ENCODE data around the gene E2F6.

The E2F6 gene

DNA sequence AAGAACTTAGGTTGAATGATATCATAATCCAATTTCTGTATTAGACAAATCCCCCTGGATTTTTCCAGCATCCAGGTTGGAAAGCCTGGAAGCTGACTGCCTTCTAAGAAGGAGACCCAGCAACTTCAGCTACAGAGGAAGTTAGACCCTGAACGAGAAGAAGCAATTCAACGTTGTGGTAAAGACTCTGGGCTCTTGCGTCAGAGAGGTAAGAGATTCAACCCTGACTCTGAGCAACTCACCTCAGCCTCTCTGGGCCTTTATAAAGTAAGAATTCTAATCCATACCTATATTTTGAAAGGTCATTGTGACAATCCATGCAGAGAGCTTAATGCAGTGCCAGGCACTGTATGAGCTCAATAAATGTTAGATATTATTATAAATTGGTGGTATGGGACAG lies 9.7 kb downstream of the E2F6 start:
- no peak for FAIRE-seq

DNA sequence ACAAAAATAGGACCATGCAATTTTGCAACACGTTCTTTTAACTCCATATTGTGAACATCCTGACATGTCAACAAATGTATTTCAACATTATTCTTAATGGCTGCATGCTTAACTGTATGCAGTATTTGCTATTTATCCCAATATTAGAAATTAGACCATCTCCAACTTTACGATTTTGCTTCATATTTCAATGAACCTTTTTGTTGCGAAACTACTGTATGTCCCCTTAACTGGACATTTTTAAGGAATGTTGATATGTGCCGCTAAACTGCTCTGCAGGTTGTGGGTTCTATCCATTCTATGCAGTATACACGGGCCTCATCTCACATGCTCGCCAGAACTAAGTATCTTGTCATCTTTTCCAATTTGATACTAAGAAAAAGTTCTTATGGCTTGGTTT lies 11.1 kb downstream of the E2F6 start:
- FAIRE-seq = no peak

GRCh38 chr2:11450791-11451190 lies 15.2 kb downstream of the E2F6 start:
- no peak for FAIRE-seq

- no peak for FAIRE-seq
These were observed 19.2 kb downstream of the E2F6 start for GRCh38 chr2:11446733-11447248.

- FAIRE-seq = no peak
These were observed 21.2 kb downstream of the E2F6 start for GRCh38 chr2:11444737-11445136.

DNA sequence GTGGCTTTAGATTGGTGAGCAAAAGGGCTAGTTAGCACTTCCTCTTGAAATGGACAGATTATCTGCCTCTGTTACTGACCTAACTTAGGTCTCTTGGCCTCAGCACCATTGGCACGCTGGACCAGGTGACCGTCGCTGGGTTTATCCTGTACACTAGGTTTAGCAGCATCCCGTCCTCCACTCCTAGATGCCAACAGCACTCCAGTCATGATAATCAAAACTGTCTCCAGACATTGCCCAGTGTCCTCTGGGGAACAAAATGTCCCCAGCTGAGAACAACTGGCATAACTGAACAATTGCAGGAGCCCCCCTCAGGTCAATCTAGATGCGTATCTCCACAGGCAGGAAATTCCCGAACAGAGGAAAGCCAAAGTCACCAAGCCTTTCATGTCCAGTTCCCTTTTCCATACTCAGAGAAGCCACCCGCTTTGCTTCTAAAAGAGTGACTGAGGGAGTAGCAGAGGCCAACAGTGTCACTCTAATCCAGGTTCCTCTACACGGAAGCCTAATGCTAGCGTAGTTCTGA lies 27.3 kb downstream of the E2F6 start:
- FAIRE-seq = no peak

- FAIRE-seq = no peak
These were observed 28.4 kb downstream of the E2F6 start for GRCh38 chr2:11437602-11438001.

- FAIRE-seq = no peak
These were observed 30.9 kb downstream of the E2F6 start for GRCh38 chr2:11435036-11435435.

- FAIRE-seq = no peak
These were observed 31.5 kb downstream of the E2F6 start for GRCh38 chr2:11434443-11434842.

DNA sequence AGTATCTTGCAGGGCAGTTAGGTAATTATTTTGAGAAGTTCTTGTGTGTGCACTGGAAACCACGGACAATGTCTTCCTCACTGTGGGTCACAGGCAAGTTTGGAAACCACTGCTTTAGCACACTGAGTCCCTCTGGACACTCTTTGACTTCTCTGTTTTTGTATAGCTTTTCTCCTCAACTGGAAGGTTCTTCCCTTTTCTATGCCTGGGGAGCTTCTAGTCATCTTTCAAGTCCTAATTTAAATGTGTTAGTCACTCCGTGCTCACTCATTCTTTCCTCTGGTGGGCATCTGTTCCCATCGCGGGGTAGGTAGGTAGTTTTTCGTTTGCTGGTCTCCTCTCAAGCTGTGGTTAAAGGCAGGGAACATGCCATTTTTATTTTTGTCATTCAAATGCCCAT lies 32.1 kb downstream of the E2F6 start:
- no peak for FAIRE-seq

DNA sequence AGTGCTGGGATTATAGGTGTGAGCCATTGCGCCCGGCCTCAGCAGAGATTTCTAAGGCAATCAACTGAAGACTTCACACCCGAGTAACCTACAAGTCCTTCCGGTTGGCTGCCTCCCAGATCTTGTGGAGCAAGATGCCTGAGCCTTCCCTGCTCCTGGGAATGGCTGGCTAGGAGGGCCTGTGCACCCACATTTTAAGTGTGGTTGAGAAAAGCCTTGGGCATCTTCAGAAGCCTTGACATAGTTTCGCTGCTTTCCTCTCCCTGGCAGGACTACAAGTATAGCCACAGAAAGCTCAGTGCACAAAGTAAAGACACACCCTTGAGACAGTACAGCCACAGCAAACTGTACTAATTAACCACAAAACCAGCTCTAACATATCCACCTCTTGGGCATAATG lies 35.2 kb downstream of the E2F6 start:
- FAIRE-seq = no peak

DNA sequence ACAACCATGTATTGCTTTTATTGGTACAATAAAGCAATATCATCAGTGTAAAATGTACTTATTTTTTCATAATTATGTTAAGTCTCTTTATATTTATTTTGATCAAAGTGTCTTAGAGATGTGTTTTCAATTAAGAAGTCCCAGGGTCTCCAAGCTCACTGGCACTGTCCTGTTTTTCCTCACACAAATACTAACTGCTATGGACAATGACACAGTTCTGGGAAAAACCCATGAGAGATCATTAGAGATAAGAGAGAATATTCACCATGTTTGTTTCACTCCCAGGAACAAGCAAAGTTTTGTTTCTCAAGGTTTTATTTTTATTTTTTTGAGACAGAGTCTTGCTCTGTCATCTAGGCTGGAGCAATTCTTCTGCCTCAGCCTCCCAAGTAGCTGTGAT lies 38.7 kb downstream of the E2F6 start:
- FAIRE-seq = no peak

DNA sequence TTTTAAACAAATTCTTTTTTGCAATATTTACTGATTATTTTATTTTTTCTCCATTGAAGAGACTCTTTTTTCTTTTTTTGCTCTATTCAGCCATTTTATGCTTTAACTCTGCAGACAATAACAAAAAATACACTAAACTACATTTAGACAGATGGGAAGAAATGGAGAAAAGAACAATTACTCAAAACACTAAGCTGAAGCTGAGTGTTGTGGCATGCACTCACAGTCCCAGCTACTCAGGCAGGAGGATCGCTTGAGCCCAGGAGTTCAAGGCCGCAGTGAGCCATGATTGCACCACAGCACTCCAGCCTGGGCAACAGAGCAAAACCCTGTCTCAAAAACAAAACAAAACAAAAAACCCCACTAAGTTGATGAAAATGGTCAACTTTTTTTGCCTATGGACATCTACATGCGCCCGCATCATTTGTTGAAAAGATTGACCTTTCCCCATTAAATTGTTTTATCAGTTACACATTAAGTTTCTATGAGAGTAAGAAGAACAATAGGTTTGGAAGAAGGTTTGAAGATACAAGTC lies 43.0 kb downstream of the E2F6 start:
- no peak for FAIRE-seq

DNA sequence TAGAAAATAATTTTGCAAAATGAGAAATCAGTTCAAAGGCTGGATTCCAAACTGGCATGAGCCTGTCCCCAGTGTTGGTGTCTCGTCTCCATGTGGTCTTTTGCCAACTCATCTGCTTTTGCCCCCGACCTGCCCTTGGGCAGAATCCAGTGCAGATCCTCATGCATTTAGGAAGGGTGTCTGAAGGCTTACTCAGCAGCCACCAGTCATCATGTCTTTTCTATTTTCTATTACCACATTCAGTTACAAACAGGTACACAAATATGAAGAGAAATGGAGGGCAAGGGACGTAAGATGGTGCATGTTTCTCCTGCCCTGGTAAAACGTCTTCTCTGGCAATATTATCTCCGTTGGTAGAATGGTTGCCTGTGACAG lies 43.5 kb downstream of the E2F6 start:
- FAIRE-seq = no peak

DNA sequence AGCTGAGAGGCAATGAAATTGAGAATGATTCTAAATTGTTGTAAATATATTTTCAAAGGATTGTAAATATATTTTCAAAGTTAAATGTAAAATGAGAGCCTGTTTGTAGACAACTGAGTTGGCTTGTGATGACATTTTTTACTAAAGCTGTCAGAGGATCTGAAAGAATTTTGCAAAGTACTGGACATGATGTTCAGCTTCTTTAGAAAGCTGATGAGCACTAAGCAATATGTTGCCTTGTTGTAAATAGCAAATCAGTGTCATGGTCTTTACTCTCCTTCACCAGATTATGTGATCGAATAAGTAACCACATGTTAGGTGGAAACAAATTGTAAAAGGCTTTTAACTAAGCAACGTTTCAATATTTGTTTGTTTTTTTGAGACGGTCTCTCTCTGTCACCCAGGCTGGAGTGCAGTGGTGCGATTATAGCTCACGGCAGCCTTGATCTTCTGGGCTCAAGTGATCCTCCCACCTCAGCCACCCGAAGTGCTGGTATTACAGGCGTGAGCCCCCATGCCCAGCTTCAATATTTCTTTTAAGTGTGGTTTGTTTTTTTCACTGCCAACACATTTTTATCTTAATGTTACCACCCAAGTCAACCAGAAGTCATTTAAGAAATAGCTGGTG lies 44.0 kb downstream of the E2F6 start:
- no peak for FAIRE-seq

DNA sequence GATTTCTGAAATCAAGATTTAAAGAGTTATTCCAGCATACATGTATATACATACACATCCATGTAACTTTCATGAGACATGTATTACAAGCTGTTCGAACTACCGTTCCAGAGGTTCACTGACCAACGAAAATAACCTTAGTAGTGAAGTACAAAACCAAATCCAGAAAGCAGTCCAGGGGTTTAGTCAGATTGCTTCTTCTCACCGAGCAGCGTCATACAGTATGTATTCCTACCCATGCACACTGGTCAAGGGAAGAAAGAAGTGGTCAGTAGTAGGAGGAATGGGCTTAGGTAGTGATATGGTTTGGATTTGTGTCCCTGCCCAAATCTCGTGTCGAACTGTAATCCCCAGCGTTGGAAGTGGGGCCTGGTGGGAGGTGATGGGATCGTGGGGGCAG lies 45.3 kb downstream of the E2F6 start:
- no peak for FAIRE-seq

GRCh38 chr2:11420190-11420589 lies 45.8 kb downstream of the E2F6 start:
- no peak for FAIRE-seq

- FAIRE-seq = no peak
These were observed 46.2 kb downstream of the E2F6 start for GRCh38 chr2:11419781-11420180.

DNA sequence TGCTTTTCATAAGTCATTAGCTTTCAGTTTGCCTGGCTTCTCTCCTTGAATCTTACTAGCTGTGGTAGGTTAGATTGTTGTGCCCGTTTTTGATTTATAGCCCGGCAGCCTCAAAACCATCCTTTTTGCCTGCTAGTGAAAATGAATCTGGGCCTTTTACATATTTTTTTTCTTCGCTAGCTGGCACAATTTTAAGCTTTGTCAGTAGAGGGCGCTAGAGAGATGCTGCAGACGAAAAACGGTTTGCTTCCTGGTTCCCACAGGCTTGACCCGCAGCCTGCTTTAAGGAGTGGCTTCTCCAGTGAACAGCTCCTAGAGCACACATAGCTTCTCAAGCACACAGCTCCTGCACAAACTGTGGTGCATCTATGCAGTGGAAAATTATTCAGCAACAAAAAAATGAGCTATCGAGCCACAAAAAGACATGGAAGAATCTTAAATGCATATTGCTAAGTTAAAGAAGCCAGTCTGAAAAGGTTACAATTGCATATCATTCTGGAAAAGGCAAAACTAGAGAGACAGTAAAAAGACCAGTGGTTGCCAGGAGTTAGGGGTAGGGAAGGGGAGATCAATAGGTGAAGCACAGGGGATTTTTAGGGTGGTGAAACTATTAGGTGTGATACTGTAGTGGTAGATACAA lies 47.9 kb downstream of the E2F6 start:
- no peak for FAIRE-seq

DNA sequence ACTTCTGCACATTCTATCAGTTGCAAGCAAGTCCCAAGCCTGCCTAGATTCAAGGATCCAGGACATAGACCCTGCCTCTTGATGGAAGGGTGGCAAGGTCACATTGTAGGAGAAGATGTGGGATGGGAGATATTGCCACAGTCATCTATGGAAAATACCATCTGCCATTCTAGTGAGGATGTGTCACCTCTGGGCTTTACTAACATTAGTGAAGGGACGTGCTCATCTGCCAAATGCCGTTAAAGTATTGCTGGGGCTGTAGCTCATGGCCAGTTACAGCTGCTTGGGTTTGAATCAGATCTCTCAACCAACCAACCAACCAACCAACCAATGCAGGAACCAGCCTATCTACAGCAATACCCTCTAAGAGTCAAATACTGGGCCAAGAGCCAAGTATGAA lies 49.0 kb downstream of the E2F6 start:
- FAIRE-seq = no peak

- FAIRE-seq = no peak
These were observed 49.8 kb downstream of the E2F6 start for GRCh38 chr2:11416186-11416585.

- no peak for FAIRE-seq
These were observed 51.4 kb downstream of the E2F6 start for GRCh38 chr2:11414372-11415124.

- no peak for FAIRE-seq
These were observed 53.5 kb downstream of the E2F6 start for GRCh38 chr2:11412449-11412810.
